ENCODE measurements around the gene CEMIP2. TPM values are rescaled to one million over a fixed set of nuclear protein-coding genes. Genes with fewer than 3 reads are reported as not detected.

Gene CEMIP2
- total RNA-seq, 2 donors from 2014 or later: 15.6 to 87.7 TPM

DNA sequence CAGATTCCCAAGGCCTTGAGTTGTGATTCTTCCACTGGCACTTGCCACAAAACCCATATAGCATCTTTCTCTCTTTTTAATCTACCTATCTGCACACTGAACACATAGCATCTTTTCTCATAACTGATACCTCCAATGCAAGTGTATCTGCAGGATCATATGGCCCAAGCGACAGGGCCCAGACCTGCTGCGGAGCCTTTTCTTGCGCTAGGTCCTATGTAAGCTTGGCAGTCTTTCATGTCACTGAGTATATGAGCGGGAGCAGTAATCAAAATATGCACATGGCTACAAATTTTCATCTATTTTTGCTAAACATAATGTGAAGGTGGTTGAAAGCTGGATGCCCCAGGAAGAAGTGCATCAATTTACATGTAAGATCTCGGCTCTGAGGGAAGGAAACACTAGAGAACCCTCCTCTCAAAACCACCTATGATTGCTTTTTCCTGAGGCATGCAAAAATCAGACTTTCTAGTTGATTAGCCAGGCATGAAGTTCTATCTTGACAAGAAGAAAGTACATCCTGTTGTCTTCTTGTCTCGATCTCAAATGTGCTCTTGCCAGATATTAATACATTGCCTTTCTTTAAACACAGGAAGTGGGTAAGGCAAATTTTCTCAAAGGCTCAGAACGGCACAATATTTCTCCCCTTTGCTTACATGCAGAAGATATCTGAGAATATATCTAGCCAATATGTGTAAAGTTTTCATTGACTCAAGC lies 26.9 kb upstream of the CEMIP2 start:
- no peak for TF ChIP-seq CTCF (IDR thresholded peaks at IDR 0.05)
- H3K9me3 ChIP-seq: no peaks in the 10 kb centered on the region
- no peaks in the 10 kb centered on the region for H3K4me1 ChIP-seq
- DNase-seq (ENCODE audit: low spot score): no peak
- H3K27me3 ChIP-seq: no peaks in the 10 kb centered on the region
- H3K27ac ChIP-seq: no peak overlapping the region
- H3K36me3 ChIP-seq: no peaks in the 10 kb centered on the region
- no peak overlapping the region for H3K4me3 ChIP-seq

GRCh38 chr9:71793386-71794105 lies 25.2 kb upstream of the CEMIP2 start:
- Histone ChIP-seq H3K9me3 (no peaks in the 10 kb centered on the region), H3K4me3 (no peak overlapping the region), H3K36me3 (no peaks in the 10 kb centered on the region), H3K27ac (no peak overlapping the region), H3K27me3 (no peaks in the 10 kb centered on the region), H3K4me1 (no peaks in the 10 kb centered on the region)
- TF ChIP-seq CTCF (IDR thresholded peaks at IDR 0.05): no peak
- DNase-seq (ENCODE audit: low spot score): no peak

DNA sequence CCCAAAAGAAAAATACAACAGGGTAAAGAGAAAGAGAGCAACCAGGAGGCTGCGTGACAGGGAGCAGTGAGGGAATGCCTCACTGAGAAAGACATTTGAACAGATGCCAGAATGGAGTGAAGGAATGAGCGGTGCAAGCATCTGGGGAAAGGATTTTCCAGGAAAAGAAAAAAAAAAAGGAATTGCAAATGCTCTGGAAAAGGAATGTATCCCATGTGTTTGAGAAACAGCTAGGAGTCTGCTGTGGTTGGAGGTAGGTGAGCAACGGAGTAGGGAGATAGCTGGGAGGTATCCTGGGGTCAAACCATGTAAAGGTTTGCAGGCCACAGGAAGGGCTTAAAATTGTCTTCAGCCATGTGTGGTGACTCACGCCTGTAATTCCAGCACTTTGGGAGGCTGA lies 23.6 kb upstream of the CEMIP2 start:
- Histone ChIP-seq H3K9me3 (no peaks in the 10 kb centered on the region), H3K36me3 (no peaks in the 10 kb centered on the region), H3K27ac (no peak overlapping the region), H3K4me3 (no peak overlapping the region), H3K4me1 (no peaks in the 10 kb centered on the region), H3K27me3 (no peaks in the 10 kb centered on the region)
- no peak for TF ChIP-seq CTCF (IDR thresholded peaks at IDR 0.05)
- DNase-seq (ENCODE audit: low spot score): no peak

DNA sequence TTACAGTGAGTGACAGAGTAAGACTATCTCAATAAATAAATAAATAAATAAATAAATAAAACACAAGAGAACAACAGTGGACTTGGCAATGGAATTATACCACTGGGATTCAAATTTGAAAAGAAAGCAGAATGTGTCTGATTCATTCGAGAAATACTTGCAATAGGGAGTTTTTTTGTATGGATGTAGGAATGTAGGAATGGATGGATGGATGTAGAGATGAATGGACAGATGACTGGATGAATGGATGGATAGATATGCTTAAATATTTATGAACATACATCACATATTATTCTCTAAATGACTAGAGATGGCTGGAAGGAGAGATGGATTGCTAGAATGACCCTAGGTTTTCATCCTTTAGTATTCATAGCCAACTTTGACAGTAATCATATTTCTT lies 22.0 kb upstream of the CEMIP2 start:
- Histone ChIP-seq H3K36me3 (no peaks in the 10 kb centered on the region), H3K27ac (no peak overlapping the region), H3K4me1 (no peaks in the 10 kb centered on the region), H3K27me3 (no peaks in the 10 kb centered on the region), H3K4me3 (no peak overlapping the region), H3K9me3 (no peaks in the 10 kb centered on the region)
- no peak for TF ChIP-seq CTCF (IDR thresholded peaks at IDR 0.05)
- DNase-seq (ENCODE audit: low spot score): no peak

- no peak overlapping the region for H3K27ac ChIP-seq
- no peak for DNase-seq (ENCODE audit: low spot score)
- no peak for TF ChIP-seq CTCF (IDR thresholded peaks at IDR 0.05)
- no peaks in the 10 kb centered on the region for H3K4me1 ChIP-seq
- H3K9me3 ChIP-seq: no peaks in the 10 kb centered on the region
- no peak overlapping the region for H3K4me3 ChIP-seq
- no peaks in the 10 kb centered on the region for H3K36me3 ChIP-seq
- H3K27me3 ChIP-seq: no peaks in the 10 kb centered on the region
These were observed 14.8 kb upstream of the CEMIP2 start for GRCh38 chr9:71783120-71783523.
